COR-L47 (cell line): Measurements from ENCODE around the gene ZNF564.
"Not testable (repeated sequence)": the region's sequence is repeated elsewhere in the genome, so short reads cannot be mapped to it uniquely, and the experiment has no call there.

Experiments used
- DNase-seq: peaks from one replicate; lab custom pipeline; 2025; lab: John Stamatoyannopoulos, UW

Gene ZNF564

GRCh38 chr19:12551060-12551832, at the start of gene ZNF564:
TSS of gene ZNF564 (minus strand) at chr19:12551482. CDS start at chr19:12551332, 150 bp downstream.
- DNase-seq, result peak; percentile 97

DNA sequence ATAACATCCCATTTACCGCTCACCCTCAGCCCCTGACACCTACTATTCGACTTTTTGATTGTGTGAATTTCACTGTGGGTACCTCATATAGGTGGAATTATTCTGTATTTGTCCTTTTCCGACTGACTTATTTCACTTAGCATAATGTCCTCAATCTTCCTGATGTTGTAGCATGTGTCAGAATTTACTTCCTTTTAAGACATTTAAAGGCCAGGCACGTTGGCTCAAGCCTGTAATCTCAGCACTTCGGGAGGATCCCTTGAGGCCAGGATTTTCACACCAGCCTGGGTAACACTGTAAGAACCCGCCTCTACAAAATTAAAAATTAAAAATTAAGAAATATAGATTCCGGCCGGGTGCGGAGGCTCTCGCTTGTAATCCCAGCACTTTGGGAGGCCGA, 46.3 kb upstream of the ZNF564 start:
- DNase-seq, result no peak

DNA sequence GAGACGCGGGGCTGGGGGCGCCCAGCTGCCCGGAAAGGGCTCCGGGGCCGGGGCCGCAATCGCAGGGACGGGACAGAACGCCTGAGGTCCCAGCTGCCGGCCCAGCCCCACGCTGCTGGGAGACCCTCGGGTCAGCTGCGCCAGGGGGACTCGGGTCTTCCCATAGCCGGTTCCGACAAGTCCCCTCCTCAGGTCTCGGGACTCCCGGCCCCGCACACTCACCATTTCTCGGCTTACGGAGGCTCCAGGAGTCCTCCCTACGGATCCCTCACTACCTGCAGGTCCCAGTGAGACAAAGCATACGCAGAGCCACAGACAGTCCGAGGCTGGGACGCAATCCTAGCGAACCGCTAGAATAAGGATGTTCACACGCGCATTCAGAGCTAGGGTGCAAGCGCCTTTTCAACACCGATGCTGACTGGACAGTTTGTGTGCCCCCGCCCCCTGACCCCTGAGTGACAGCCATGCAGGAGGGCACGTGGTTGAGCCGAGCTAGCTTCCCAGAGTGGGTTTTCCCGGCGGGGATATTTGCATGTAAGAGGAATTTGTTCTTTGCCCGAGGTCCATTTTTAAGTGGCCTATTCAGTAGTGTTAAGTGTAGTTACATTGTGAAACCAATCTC, 45.8 kb upstream of the ZNF564 start:
- DNase-seq, result no peak

GRCh38 chr19:12596485-12596884, 45.2 kb upstream of the ZNF564 start:
- DNase-seq, result no peak

DNA sequence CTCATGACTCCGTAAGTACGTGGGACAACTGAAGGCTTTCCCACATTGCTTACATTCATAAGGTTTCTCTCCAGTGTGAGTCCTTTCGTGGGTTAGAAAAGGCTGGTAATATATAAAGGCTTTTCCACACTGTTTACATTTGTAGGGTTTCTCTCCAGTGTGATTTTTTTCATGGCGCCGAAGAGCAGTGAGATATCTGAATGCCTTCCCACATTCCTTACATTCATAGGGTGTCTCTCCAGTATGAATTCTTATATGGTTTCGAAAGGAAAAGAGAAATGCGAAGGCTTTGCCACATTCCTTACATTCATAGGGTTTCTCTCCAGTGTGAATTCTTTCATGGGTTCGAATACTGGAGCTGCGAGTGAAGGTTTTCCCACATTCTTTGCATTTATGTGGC, 29.8 kb upstream of the ZNF564 start:
- no peak for DNase-seq

DNA sequence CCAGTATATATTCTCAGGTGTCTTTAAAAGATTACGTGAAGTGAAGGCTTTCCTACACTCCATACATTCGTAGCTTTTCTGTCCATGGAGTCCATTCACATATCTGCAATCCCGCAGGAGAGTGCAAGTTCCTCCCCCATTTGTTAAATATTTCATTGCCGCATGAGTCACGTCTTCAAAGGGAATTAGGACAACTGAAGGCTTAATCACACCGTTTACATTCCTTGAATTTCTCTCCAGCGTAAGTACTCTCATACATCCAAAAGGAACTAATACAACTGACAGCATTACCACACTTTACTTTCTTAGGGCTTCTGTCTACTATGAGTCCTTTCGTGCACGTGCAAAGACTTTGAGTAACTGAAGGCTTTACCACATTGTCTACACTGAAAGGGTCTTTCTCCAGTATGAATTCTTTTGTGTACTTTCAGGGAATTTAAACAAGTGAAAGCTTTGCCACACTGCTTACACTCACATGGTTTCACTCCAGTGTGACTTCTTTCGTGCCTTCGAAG, 29.0 kb upstream of the ZNF564 start:
- no peak for DNase-seq

DNA sequence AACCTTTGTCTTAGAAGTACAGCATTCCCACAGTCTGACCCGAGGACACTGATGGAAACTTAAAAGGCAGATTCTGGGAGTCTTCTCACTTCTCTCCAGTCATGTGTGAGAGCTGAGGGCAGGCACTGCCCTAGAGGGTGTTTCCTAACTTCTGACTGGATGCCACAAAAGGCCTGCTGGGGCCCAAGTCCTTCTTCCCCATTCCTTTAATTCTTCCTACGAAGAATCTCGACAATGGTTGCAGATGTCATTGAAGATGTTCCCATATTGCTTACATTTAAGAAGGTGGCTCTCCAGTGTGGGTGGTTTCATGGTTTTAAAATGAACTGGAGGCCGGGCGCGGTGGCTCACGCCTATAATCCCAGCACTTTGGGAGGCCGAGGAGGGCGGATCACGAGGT, 27.4 kb upstream of the ZNF564 start:
- no peak for DNase-seq

GRCh38 chr19:12574036-12574435, 22.8 kb upstream of the ZNF564 start:
- peak; percentile 5 for DNase-seq

DNA sequence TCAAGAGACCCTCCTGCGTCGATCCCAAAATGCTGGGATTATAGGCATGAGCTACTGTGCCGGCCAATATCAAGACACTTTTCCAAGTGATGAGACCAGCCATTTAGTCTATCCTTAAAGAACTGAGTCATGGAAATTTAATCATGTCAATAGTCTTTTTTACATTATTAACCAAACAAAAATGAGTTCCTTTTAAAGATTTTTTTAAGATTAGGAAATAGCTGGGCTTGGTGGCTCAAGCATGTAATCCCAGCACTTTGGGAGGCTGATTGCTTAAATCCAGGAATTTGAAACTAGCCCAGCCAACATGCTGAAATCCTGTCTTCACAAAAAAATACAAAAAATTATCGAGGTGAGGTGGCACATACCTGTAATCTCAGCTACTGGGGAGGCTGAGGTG, 16.7 kb upstream of the ZNF564 start:
- no peak for DNase-seq

DNA sequence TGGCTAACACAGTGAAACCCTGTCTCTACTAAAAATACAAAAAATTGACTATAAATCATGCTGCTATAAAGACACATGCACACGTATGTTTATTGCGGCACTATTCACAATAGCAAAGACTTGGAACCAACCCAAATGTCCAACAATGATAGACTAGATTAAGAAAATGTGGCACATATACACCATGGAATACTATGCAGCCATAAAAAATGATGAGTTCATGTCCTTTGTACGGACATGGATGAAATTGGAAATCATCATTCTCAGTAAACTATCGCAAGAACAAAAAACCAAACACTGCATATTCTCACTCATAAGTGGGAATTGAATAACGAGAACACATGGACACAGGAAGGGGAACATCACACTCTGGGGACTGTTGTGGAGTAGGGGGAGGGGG, 15.1 kb upstream of the ZNF564 start:
- DNase-seq, result not testable (repeated sequence)

- peak; percentile 72 for DNase-seq
Measured at GRCh38 chr19:12564016-12564664, 12.9 kb upstream of the ZNF564 start.

DNA sequence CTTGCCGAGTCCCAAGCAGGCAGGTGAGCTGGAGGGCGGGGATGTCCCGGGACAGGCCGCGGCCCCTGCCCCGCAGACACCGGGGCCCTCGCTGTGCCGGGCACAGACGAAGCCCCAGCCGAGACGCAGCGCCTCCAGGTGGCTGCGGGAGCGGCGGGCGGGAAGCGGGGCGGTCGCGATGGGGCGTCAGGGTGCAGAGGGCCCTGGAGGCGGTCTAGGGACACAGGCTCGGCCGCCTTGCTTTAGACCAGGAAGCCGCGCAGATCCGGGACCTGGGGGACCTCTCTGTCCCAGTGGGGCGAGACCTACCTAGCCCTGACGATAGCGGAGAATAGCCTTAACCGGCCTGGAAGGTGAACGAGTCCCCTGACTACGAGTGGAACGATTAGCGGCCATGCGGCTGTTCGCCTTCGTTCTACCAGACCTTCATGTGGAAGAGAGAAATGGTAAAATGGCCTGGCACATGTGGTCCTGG, 4.2 kb upstream of the ZNF564 start:
- no peak for DNase-seq

GRCh38 chr19:12546903-12547302, 4.4 kb downstream of the ZNF564 start:
- DNase-seq, result no peak

DNA sequence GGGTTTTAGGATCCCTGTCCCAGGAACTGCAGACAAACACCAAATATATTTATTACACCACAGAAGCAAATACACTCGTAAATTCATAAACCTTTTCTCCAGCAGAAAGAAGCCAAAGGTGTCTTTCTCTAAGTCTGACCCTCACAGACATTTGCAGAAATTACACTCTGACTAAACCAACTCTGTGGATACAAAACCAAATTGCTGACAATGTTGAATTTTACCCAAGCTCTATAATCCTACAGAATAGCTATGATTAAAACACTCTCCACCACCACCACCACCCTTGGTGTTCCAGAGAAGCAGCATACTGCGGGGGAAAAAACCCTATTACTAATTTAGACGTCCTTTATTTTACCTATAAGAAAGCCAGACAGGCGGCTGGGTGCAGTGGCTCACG, 5.2 kb downstream of the ZNF564 start:
- no peak for DNase-seq

DNA sequence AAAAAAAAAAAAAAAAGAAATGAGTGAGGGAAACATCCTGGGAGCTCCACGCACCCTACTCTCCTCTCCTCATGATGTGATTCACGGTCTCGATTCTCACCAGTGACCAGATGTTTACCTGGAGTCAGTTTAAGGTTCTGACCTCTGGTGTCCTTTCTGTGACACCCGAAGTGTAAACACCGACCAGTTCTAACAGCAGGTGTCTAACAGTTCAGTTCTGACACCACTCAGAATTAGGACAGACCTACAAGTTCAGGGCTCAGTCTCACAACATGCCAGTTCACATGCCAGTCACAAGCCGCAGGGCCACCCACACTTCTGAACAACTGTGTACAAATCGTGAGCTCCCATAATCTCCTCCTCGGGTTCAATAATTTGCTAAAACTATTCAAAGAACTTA, 6.0 kb downstream of the ZNF564 start:
- DNase-seq, result no peak

DNA sequence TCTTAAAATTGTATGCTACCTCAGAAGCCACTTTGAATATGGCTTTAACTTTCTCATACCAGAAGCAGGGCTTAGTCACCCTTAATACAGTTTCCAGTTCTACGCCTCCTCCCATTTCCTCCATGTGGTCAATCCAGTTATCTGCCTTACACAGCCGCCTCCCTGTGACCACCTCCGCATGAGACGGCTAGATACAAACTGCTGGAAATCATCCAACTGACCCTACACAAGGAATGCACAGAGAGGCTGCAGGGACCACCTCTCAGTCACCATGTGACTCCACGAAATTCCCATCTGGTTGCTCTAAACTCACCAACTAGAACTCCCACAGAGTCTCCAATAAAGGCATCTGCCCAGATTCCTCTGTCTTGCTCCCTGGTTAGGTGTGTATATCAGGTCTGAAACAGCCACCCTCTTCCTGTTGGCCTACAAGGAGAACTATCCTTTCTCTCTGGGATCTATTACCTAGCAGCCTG, 6.8 kb downstream of the ZNF564 start:
- DNase-seq, result no peak

DNA sequence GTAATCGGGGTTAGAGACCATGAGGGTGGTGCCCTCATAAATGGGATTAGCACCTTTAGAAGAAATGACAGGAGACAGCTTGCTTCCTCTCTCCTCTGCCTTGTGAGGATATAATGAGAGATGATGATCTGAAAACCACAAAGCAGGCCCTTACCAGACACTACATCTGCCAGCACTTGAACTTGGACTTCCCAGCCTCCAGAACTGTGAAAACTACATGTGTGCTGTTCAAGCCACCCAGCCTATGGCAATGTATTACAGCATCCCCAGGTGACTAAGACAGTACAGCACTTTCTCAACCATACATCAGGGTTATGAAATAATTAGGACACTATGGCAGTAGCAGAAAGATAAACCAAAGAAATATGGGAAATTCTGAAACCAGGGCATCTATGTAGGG, 7.4 kb downstream of the ZNF564 start:
- no peak for DNase-seq

DNA sequence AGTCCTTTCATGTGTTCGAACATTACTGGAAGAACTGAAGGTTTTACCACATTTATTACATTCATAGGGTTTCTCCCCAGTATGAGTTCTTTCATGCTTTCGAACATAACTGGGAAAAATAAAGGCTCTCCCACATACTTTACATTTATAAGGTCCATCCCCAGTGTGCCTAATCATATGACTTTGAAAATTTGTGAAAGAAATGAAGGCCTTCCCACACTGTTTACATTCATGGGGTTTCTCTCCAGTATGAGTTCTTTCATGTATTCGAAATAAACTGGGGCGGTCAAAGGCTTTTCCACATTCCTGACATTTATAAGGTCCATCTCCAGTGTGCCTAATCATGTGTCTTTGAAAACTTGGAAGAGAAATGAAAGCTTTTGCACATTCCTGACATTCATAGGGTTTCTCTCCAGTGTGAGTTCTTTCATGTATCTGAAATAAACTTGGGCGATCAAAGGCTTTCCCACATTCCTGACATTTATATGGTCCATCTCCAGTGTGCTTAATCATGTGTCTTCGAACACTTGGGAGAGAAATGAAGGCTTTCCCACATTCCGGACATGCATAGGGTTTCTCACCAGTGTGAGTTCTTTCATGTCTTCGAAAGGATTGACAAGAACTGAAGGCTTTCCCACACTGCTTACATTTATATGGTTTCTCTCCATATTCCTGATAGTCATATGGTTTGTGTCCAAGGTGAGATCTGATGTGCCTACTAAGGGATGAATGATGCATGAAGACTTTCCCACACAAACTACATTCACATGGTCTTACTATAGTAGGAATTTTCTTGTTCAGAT, 24.0 kb downstream of the ZNF564 start:
- DNase-seq, result no peak

GRCh38 chr19:12526542-12526941, 24.7 kb downstream of the ZNF564 start:
- DNase-seq, result no peak

DNA sequence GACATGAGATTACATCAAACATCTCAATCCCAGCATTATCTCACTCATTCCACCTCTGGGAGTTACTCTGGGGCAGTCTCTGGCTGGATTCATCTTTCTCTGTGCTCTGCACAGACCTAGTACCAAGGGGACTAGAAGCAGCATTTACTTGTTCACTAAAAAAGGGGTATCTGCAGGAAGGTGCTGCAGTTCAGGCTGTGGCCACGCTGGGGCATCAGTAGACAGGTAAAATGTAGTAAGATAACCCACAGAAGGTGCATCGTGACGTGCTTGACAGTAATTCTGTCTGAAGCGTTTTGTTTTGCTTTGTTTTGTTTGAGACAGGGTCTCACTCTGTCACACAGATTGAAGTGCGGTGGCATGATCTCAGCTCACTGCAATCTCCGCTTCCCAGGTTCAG, 29.3 kb downstream of the ZNF564 start:
- DNase-seq, result peak; percentile 61

DNA sequence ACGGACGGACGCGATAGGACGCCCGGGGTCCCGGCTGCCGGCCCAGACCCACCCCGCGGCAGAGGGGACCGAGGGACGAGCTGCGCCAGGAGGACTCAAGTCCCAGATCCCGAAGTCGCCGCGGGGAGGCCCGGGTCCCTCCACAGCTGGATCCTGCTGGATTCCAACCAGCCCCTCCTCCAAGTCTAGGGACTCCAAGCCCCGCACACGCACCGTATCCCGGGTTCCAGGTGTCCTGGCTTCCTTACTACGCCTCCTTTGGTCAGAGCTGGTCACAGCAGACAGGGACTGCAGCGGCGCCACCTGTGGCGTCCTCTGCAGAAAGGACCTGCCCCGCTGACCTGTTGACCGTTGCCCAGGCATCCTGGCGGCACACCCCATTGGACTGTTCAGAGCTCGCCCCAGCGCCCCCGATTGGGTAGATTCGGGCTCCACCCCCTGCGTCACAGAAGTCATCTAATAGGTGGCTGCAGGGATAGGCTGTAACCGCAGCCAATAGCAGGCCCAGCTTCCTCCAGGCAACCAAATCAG, 37.7 kb downstream of the ZNF564 start:
- DNase-seq, result no peak

DNA sequence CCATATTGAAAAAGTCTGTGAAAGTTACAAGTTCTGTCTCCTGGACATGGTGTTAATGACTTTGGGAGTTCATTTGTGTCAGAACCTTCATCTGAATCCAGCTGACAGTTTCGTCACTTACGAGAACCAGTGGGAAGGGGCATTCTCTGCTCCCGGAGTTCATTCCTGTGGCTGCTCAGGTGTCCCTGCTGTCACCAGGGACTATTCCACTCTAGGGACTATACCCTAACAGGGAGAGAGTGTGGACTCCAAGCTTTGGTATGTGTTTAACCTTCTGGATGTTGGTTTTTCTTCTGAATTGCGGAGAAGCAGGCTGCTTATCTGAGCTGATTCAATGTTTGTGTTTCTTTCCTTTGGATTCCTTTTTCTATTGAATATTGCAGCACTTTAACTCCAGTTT, 54.2 kb downstream of the ZNF564 start:
- no peak for DNase-seq
